Measurements from ENCODE around the gene AQP12B.
"Not testable (repeated sequence)": the region's sequence is repeated elsewhere in the genome, so short reads cannot be mapped to it uniquely, and the experiment has no call there.

The AQP12B gene

GRCh38 chr2:240670950-240671349, 11.7 kb downstream of the AQP12B start:
- H3K4me3 Mint-ChIP-seq, result no peak overlapping the region
- no peaks in the 10 kb centered on the region for H3K9me3 Mint-ChIP-seq
- H3K27me3 Mint-ChIP-seq, result peaks cover 60% of the 10 kb centered on the region
- H3K4me1 Mint-ChIP-seq (ENCODE audit: low read depth), result peaks cover 5% of the 10 kb centered on the region
- intact Hi-C loops (cut with micrococcal nuclease), result no loop called here
- no peak overlapping the region for H3K27ac Mint-ChIP-seq
- H3K36me3 Mint-ChIP-seq (ENCODE audit: low read depth), result no peaks in the 10 kb centered on the region

GRCh38 chr2:240670402-240670801, 12.3 kb downstream of the AQP12B start:
- Mint-ChIP-seq H3K4me1 (ENCODE audit: low read depth) (peaks cover 5% of the 10 kb centered on the region), H3K36me3 (ENCODE audit: low read depth) (no peaks in the 10 kb centered on the region), H3K9me3 (no peaks in the 10 kb centered on the region), H3K27me3 (peaks cover 60% of the 10 kb centered on the region), H3K4me3 (no peak overlapping the region), H3K27ac (no peak overlapping the region)
- intact Hi-C loops (cut with micrococcal nuclease), result no loop called here

- H3K4me1 Mint-ChIP-seq (ENCODE audit: low read depth), result peaks cover 9% of the 10 kb centered on the region
- no peaks in the 10 kb centered on the region for H3K9me3 Mint-ChIP-seq
- H3K36me3 Mint-ChIP-seq (ENCODE audit: low read depth), result no peaks in the 10 kb centered on the region
- H3K27ac Mint-ChIP-seq, result no peak overlapping the region
- intact Hi-C loops (cut with micrococcal nuclease), result no loop called here
- H3K27me3 Mint-ChIP-seq, result peaks cover 42% of the 10 kb centered on the region
- H3K4me3 Mint-ChIP-seq, result no peak overlapping the region
Measured at GRCh38 chr2:240664622-240665021, 18.1 kb downstream of the AQP12B start.

GRCh38 chr2:240663546-240664190, 19.0 kb downstream of the AQP12B start:
- Mint-ChIP-seq H3K9me3 (no peaks in the 10 kb centered on the region), H3K27me3 (peaks cover 47% of the 10 kb centered on the region), H3K4me1 (ENCODE audit: low read depth) (peaks cover 9% of the 10 kb centered on the region), H3K27ac (no peak overlapping the region), H3K4me3 (no peak overlapping the region), H3K36me3 (ENCODE audit: low read depth) (no peaks in the 10 kb centered on the region)
- intact Hi-C loops (cut with micrococcal nuclease), result no loop called here

- no peak overlapping the region for H3K4me3 Mint-ChIP-seq
- no peaks in the 10 kb centered on the region for H3K36me3 Mint-ChIP-seq (ENCODE audit: low read depth)
- intact Hi-C loops (cut with micrococcal nuclease), result no loop called here
- peaks cover 9% of the 10 kb centered on the region for H3K4me1 Mint-ChIP-seq (ENCODE audit: low read depth)
- no peaks in the 10 kb centered on the region for H3K9me3 Mint-ChIP-seq
- H3K27me3 Mint-ChIP-seq, result peaks cover 52% of the 10 kb centered on the region
- no peak overlapping the region for H3K27ac Mint-ChIP-seq
Measured at GRCh38 chr2:240662681-240663080, 20.0 kb downstream of the AQP12B start.

- H3K9me3 Mint-ChIP-seq; H3K4me3 Mint-ChIP-seq; H3K36me3 Mint-ChIP-seq (ENCODE audit: low read depth); intact Hi-C loops (cut with micrococcal nuclease); H3K27ac Mint-ChIP-seq: not testable (repeated sequence)
- Mint-ChIP-seq H3K27me3 (peaks cover 48% of the 10 kb centered on the region), H3K4me1 (ENCODE audit: low read depth) (peaks cover 26% of the 10 kb centered on the region)
Measured at GRCh38 chr2:240659883-240660282, 22.8 kb downstream of the AQP12B start.

- intact Hi-C loops (cut with micrococcal nuclease), result no loop called here
- H3K36me3 Mint-ChIP-seq (ENCODE audit: low read depth), result no peaks in the 10 kb centered on the region
- peaks cover 63% of the 10 kb centered on the region for H3K27me3 Mint-ChIP-seq
- peaks cover 7% of the 10 kb centered on the region for H3K9me3 Mint-ChIP-seq
- peaks cover 24% of the 10 kb centered on the region for H3K4me1 Mint-ChIP-seq (ENCODE audit: low read depth)
- H3K27ac Mint-ChIP-seq, result no peak overlapping the region
- no peak overlapping the region for H3K4me3 Mint-ChIP-seq
Measured at GRCh38 chr2:240655931-240656886, 26.5 kb downstream of the AQP12B start.

GRCh38 chr2:240651185-240651584, 31.5 kb downstream of the AQP12B start:
- Mint-ChIP-seq H3K27ac (no peak overlapping the region), H3K4me3 (no peak overlapping the region), H3K27me3 (peaks cover 68% of the 10 kb centered on the region), H3K36me3 (ENCODE audit: low read depth) (no peaks in the 10 kb centered on the region), H3K9me3 (peaks cover 10% of the 10 kb centered on the region), H3K4me1 (ENCODE audit: low read depth) (peaks cover 33% of the 10 kb centered on the region)
- intact Hi-C loops (cut with micrococcal nuclease), result no loop called here

- no peak overlapping the region for H3K27ac Mint-ChIP-seq
- intact Hi-C loops (cut with micrococcal nuclease), result no loop called here
Measured at GRCh38 chr2:240650254-240650965, 32.3 kb downstream of the AQP12B start.

GRCh38 chr2:240649331-240649730, 33.4 kb downstream of the AQP12B start:
- Mint-ChIP-seq H3K4me3 (no peak overlapping the region), H3K9me3 (peaks cover 10% of the 10 kb centered on the region), H3K36me3 (ENCODE audit: low read depth) (no peaks in the 10 kb centered on the region), H3K27ac (no peak overlapping the region), H3K27me3 (peaks cover 63% of the 10 kb centered on the region), H3K4me1 (ENCODE audit: low read depth) (peaks cover 26% of the 10 kb centered on the region)
- intact Hi-C loops (cut with micrococcal nuclease), result no loop called here

More at GRCh38 chr2:240650254-240650965, 32.3 kb downstream of the AQP12B start:
- no peak overlapping the region for H3K4me3 Mint-ChIP-seq
- peaks cover 68% of the 10 kb centered on the region for H3K27me3 Mint-ChIP-seq
- H3K9me3 Mint-ChIP-seq, result peaks cover 10% of the 10 kb centered on the region
- H3K36me3 Mint-ChIP-seq (ENCODE audit: low read depth), result no peaks in the 10 kb centered on the region
- H3K4me1 Mint-ChIP-seq (ENCODE audit: low read depth), result peaks cover 34% of the 10 kb centered on the region

- Mint-ChIP-seq H3K9me3 (peaks cover 10% of the 10 kb centered on the region), H3K27ac (no peak overlapping the region), H3K36me3 (ENCODE audit: low read depth) (no peaks in the 10 kb centered on the region), H3K4me3 (no peak overlapping the region), H3K27me3 (peaks cover 63% of the 10 kb centered on the region), H3K4me1 (ENCODE audit: low read depth) (peaks cover 26% of the 10 kb centered on the region)
- intact Hi-C loops (cut with micrococcal nuclease), result no loop called here
Measured at GRCh38 chr2:240648650-240649275, 33.9 kb downstream of the AQP12B start.

- peaks cover 31% of the 10 kb centered on the region for H3K4me1 Mint-ChIP-seq (ENCODE audit: low read depth)
- no peaks in the 10 kb centered on the region for H3K36me3 Mint-ChIP-seq (ENCODE audit: low read depth)
- H3K27ac Mint-ChIP-seq, result no peak overlapping the region
Measured at GRCh38 chr2:240648155-240648649, 34.5 kb downstream of the AQP12B start.

GRCh38 chr2:240647503-240648154, 35.1 kb downstream of the AQP12B start:
- H3K4me1 Mint-ChIP-seq (ENCODE audit: low read depth), result peaks cover 31% of the 10 kb centered on the region

More at GRCh38 chr2:240648155-240648649, 34.5 kb downstream of the AQP12B start:
- H3K27me3 Mint-ChIP-seq, result peaks cover 63% of the 10 kb centered on the region
- peaks cover 10% of the 10 kb centered on the region for H3K9me3 Mint-ChIP-seq
- H3K4me3 Mint-ChIP-seq, result no peak overlapping the region
- intact Hi-C loops (cut with micrococcal nuclease), result no loop called here

More at GRCh38 chr2:240647503-240648154, 35.1 kb downstream of the AQP12B start:
- intact Hi-C loops (cut with micrococcal nuclease), result no loop called here
- H3K27me3 Mint-ChIP-seq, result peaks cover 60% of the 10 kb centered on the region
- no peak overlapping the region for H3K27ac Mint-ChIP-seq
- H3K4me3 Mint-ChIP-seq, result no peak overlapping the region
- no peaks in the 10 kb centered on the region for H3K36me3 Mint-ChIP-seq (ENCODE audit: low read depth)
- peaks cover 10% of the 10 kb centered on the region for H3K9me3 Mint-ChIP-seq

Measured in dendritic cell treated with granulocyte-macrophage colony-stimulating factor and Interleukin-4, amounts not matched to agents 40 ng/mL and 50 ng/mL, for 4 days (primary cell).